Activated T-helper 1 cell treated with anti-CD3 and anti-CD28 coated beads, Interleukin-12 subunit alpha, Interleukin-12 subunit beta, Interleukin-2, Interleukin-4 antibody, amounts not matched to agents 30 ng/mL and 10 ng/mL and 1 ng/mL, durations not matched to agents 14 hours and 24 hours and 36 hours (primary cell): Measurements from ENCODE around the gene FUT1. TPM values are rescaled to one million over a fixed set of nuclear protein-coding genes. Genes with fewer than 3 reads are reported as not detected.

Source experiments
- total RNA-seq: library from RNA; stranded (reverse); gene quantifications from 2 replicates; pipeline ENCODE4 v1.2.3, GENCODE V29; 2022

FUT1 gene
- total RNA-seq, 1 donor from 2014 or later: 0.57 TPM

Other genes starting within 250 kb of the FUT1 start
- gene LMTK3, start 240.8 kb downstream of the FUT1 start, total RNA-seq: 2.0 and 3.1 TPM in 2 replicates
- gene SULT2B1, start 200.5 kb downstream of the FUT1 start, total RNA-seq: not detected in 2 replicates
- gene SPACA4, start 145.9 kb downstream of the FUT1 start, total RNA-seq: not detected in 2 replicates
- 7.3 TPM in 2 replicates for gene FAM83E, start 137.6 kb downstream of the FUT1 start, total RNA-seq
- 1,774 and 1,780 TPM in 2 replicates for gene RPL18, start 133.5 kb downstream of the FUT1 start, total RNA-seq
- gene SPHK2, start 133.1 kb downstream of the FUT1 start, total RNA-seq: 40.8 and 44.1 TPM in 2 replicates
- gene DBP, start 115.3 kb downstream of the FUT1 start, total RNA-seq: 8.5 and 9.1 TPM in 2 replicates
- 13.0 and 13.9 TPM in 2 replicates for gene CA11, start 106.5 kb downstream of the FUT1 start, total RNA-seq
- 0.44 and 0.54 TPM in 2 replicates for gene NTN5, start 79.6 kb downstream of the FUT1 start, total RNA-seq
- not detected in 2 replicates for gene FUT2, start 56.7 kb downstream of the FUT1 start, total RNA-seq
- gene MAMSTR, start 32.9 kb downstream of the FUT1 start, total RNA-seq: 1.4 and 1.7 TPM in 2 replicates
- gene RASIP1, start 12.0 kb downstream of the FUT1 start, total RNA-seq: 0.44 and 0.88 TPM in 2 replicates
- gene IZUMO1, start 5.7 kb downstream of the FUT1 start, total RNA-seq: 0.37 TPM in 1 of 2 replicates, not detected in the other
- not detected in 2 replicates for gene FGF21, start 2.9 kb upstream of the FUT1 start, total RNA-seq
- gene BCAT2, start 58.4 kb upstream of the FUT1 start, total RNA-seq: 93.3 and 93.6 TPM in 2 replicates
- 0.57 and 0.64 TPM in 2 replicates for gene HSD17B14, start 83.8 kb upstream of the FUT1 start, total RNA-seq
- 1.4 and 1.9 TPM in 2 replicates for gene PLEKHA4, start 116.0 kb upstream of the FUT1 start, total RNA-seq
- gene PPP1R15A, start 119.8 kb upstream of the FUT1 start, total RNA-seq: 53.1 and 53.7 TPM in 2 replicates
- not detected in 2 replicates for gene TULP2, start 146.1 kb upstream of the FUT1 start, total RNA-seq
- 117 and 122 TPM in 2 replicates for gene NUCB1, start 147.7 kb upstream of the FUT1 start, total RNA-seq
- not detected in 2 replicates for gene DHDH, start 181.1 kb upstream of the FUT1 start, total RNA-seq
- 292 and 295 TPM in 2 replicates for gene BAX, start 202.2 kb upstream of the FUT1 start, total RNA-seq
- gene FTL, start 212.7 kb upstream of the FUT1 start, total RNA-seq: 651 and 662 TPM in 2 replicates
- 71.2 and 77.1 TPM in 2 replicates for gene GYS1, start 240.7 kb upstream of the FUT1 start, total RNA-seq
- 172 and 175 TPM in 2 replicates for gene RUVBL2, start 241.2 kb upstream of the FUT1 start, total RNA-seq